Heart right ventricle (tissue), 16 donors: ENCODE data around the gene TMBIM4. TPM values are rescaled to one million over a fixed set of nuclear protein-coding genes. Genes with fewer than 3 reads are reported as not detected.

ENCODE experiments used
- ATAC-seq, 8 donors: fragments of 200-7000 bp; cut with Tn5 transposase; one replicate each; pipeline ENCODE4 v1.9.1; 2020; ENCODE audit warnings: mild to moderate bottlenecking in 8 of 8, moderate library complexity in 8 of 8, moderate number of reproducible peaks in 1 of 8
- DNase-seq, 2 donors: peaks; one replicate each; pipeline ENCODE4 v3.0.0-alpha.2; 2020
- H3K27ac ChIP-seq, 10 donors: fragments of 200-600 bp; sonication (generic) in 2 of 10; one replicate each; pipeline versions ENCODE4 v1.5.0 to v1.8.0; 2020 to 2022; ENCODE audit warnings: mild to moderate bottlenecking in 3 of 10
- H3K27me3 ChIP-seq, 7 donors: fragments of 200-600 bp; one replicate each; pipeline ENCODE4 v1.8.0; 2021 to 2022; ENCODE audit warnings: mild to moderate bottlenecking in 2 of 7
- H3K36me3 ChIP-seq, 9 donors: fragments of 200-600 bp; sonication (generic) in 1 of 9; one replicate each; pipeline versions ENCODE4 v1.5.0 to v1.8.0; 2020 to 2022; ENCODE audit warnings: mild to moderate bottlenecking in 2 of 9
- H3K4me1 ChIP-seq, 9 donors: fragments of 200-600 bp; sonication (generic) in 1 of 9; one replicate each; pipeline versions ENCODE4 v1.5.0 to v1.8.0; 2020 to 2022; ENCODE audit warnings: mild to moderate bottlenecking in 4 of 9
- H3K4me3 ChIP-seq, 10 donors: fragments of 200-600 bp; sonication (generic) in 2 of 10; one replicate each; pipeline versions ENCODE4 v1.5.0 to v1.8.0; 2020 to 2022; ENCODE audit warnings: mild to moderate bottlenecking in 7 of 10, moderate library complexity in 2 of 10
- H3K9me3 ChIP-seq, 11 donors: fragments of 200-600 bp in 10 of 11; sonication (generic) in 2 of 11; one replicate each; pipeline versions ENCODE4 v1.5.0 to v1.8.0; 2013 to 2022; ENCODE audit warnings: mild to moderate bottlenecking in 2 of 11, control low read depth in 1 of 11, moderate library complexity in 1 of 11
- WGBS, 2 donors: extraction: QIAGEN DNeasy Blood & Tissue Kit; methylation state at CpG; one replicate each; pipeline ENCODE4 v1.1.7; 2013; ENCODE audit warnings: inconsistent platforms in 1 of 2; 5-methylcytosine and 5-hydroxymethylcytosine counted together
- intact Hi-C, 10 donors: fragments of 100-400 bp; cut with DNase I; formaldehyde crosslinking; loops; one replicate each; pipeline versions ENCODE4 v1.11.1 to v1.14.2; 2022
- polyA plus RNA-seq, 2 donors: library from polyadenylated mRNA; stranded (reverse); fragments of 200-250 nt; gene quantifications; one replicate each; pipeline ENCODE4 v1.2.3, GENCODE V29; 2013
- total RNA-seq, 10 donors: library from RNA; stranded (reverse); fragmentation: NEBNext Ultra II Directional in 3 of 10; extraction: Animal tissue kit (Norgen Biotek cat#: 25700) in 3 of 10; gene quantifications; one replicate each; pipeline versions ENCODE4 v1.2.1 to v1.2.4, GENCODE V29; 2021 to 2023
- TF ChIP-seq, protein P1 (sequence below), 9 donors: fragments of 200-600 bp; sonication (generic) in 2 of 9; IDR thresholded peaks; one replicate each; pipeline versions ENCODE4 v1.5.0 to v1.8.0; 2021 to 2022; ENCODE audit warnings: antibody characterized with exemption in 9 of 9, mild to moderate bottlenecking in 5 of 9, moderate library complexity in 1 of 9
- donor health status: Arrhythmogenic right ventricular cardiomyopathy.
- donor health status: ischemic (EF 13 %, LVEDD 7.1; RV severe dilation, severe dysfunction).
- donor health status: healthy with polysubstance abuse.
- donor health status: DM: no; HTN: yes; CAD: no.
- donor health status: DM: no; HTN: no; CAD: no.
- donor health status: ischemic (EF 25% LVEDD 6.9; RV normal size, moderate dysfunction).
- donor health status: ischemic (EF 25% LVEDD 5.7; RV mildly dilated, moderate dysfunction).
- donor health status: healthy.
- donor health status: DM: yes; HTN: yes; CAD: no.
- donor health status: Ischemic cardiomyopathy.
- donor health status: ischemic (EF 35%, LVEDD 5.7; RV mildly dilated, moderate dysfunction).
- donor health status: nonischemic (EF 11% LVEDD 7.7; RV severe dilation, severe dysfunction).
- donor health status: DM: yes; HTN: yes; CAD: no.
- donor health status: PGD.
- donor health status: ischemic (EF 29% LVEDD 5.4; RV normal size, mild dysfunction).
- donor health status: nonischemic (EF 23%, LVEDD 6.1; RV moderate dilation, normal function).

Gene TMBIM4
- total and polyA plus RNA-seq, 12 donors: 54.8 to 126 (median 66.2) TPM

DNA sequence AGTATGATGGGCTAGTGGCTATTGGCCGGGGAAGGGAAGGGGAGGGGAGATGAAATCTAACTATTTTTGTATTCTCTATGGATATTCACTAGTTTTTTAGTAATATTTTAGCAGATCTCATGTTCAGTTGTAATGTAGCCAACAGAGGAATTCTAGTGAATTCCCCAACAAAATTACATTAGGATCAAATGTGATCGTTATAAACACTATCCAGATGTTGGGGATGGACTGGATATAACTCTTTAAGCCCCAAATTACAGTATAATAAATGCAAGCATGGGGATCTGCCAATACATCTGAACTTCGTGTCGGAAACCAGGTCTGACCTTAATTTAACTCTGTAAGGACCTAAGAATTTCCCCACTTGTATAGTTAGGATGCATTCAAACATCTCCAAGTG is 60.7 kb downstream of the TMBIM4 start:
- H3K27ac ChIP-seq: no peak overlapping the region
- TF ChIP-seq, protein P1, sequence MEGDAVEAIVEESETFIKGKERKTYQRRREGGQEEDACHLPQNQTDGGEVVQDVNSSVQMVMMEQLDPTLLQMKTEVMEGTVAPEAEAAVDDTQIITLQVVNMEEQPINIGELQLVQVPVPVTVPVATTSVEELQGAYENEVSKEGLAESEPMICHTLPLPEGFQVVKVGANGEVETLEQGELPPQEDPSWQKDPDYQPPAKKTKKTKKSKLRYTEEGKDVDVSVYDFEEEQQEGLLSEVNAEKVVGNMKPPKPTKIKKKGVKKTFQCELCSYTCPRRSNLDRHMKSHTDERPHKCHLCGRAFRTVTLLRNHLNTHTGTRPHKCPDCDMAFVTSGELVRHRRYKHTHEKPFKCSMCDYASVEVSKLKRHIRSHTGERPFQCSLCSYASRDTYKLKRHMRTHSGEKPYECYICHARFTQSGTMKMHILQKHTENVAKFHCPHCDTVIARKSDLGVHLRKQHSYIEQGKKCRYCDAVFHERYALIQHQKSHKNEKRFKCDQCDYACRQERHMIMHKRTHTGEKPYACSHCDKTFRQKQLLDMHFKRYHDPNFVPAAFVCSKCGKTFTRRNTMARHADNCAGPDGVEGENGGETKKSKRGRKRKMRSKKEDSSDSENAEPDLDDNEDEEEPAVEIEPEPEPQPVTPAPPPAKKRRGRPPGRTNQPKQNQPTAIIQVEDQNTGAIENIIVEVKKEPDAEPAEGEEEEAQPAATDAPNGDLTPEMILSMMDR (IDR thresholded peaks at IDR 0.05): no peak
- H3K9me3 ChIP-seq: no peaks in the 10 kb centered on the region
- H3K4me1 ChIP-seq: peaks cover 0 to 7% (median 0%) of the 10 kb centered on the region in 9 donors
- DNase-seq (no peak), ATAC-seq (no peak)
- no peaks in the 10 kb centered on the region for H3K36me3 ChIP-seq
- intact Hi-C loops: loop anchor here in 8 of 10 donors (5.0 to 10.0 kb wide), 6 partner anchors 552 to 1224 kb away; no protein-coding TSS in a partner anchor
- WGBS, 2 donors: 80 to 86% methylated on average over 4 of the region's 4 CpGs
- H3K4me3 ChIP-seq: no peak overlapping the region
- H3K27me3 ChIP-seq: no peaks in the 10 kb centered on the region

DNA sequence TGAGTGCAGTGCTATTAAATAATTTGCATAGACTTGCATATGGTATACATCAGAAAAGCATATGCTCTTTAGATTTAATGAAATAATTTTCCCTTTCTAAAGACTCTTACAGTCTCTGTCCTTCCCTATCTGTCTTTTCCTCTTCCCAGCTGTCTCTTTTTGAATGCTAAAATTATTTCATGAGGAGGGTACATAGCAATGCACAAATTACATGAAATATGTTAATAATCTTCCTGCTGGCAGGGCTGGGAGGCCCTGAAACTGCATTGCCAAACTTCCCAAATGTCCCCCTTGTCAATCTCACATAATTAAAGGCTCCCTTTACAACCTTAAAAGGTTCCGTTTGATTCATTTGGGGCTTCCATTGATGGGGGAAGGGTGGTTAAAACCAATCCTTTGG is 61.4 kb downstream of the TMBIM4 start:
- Histone ChIP-seq H3K36me3 (no peaks in the 10 kb centered on the region), H3K9me3 (no peaks in the 10 kb centered on the region), H3K4me3 (no peak overlapping the region), H3K4me1 (peaks cover 0 to 7% (median 0%) of the 10 kb centered on the region in 9 donors), H3K27ac (no peak overlapping the region), H3K27me3 (no peaks in the 10 kb centered on the region)
- WGBS, 2 donors: 87 to 88% methylated on average over 1 of the region's 1 CpG
- DNase-seq (no peak), ATAC-seq (no peak)
- TF ChIP-seq, protein P1 (IDR thresholded peaks at IDR 0.05): no peak
- intact Hi-C loops: loop anchor here in 8 of 10 donors (5.0 to 10.0 kb wide), 6 partner anchors 551 to 1224 kb away; no protein-coding TSS in a partner anchor

DNA sequence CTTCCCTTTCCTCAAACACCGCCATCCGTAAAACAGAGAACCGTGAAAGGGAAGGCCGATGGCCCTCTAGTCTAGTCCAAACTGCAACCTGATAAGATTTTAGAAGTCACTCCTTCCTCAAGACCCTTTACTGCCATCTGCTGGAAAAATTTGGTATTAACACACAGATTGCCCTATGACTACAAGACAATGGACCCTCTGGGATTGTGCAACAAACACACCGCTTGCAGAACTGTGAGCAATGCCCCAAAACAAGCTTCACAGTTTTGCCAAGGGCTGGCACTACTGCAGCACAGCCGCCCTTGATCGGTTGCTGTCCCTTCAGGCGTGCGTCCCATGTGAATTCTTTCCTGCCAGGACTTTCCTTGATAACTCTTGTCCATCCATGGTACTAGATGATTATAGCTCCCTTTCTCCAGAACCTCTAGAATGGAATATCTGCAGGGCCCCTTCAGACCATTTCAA is 62.3 kb downstream of the TMBIM4 start:
- 23 to 25% methylated on average over 9 of the region's 9 CpGs for WGBS, 2 donors
- ATAC-seq (peak; percentile 53 to 86 (median 74)), DNase-seq (peak in 1 of 2 donors; percentile 76)
- no peaks in the 10 kb centered on the region for H3K9me3 ChIP-seq
- intact Hi-C loops: loop anchor here in 8 of 10 donors (1.0 to 10.0 kb wide), 7 partner anchors 550 to 1223 kb away; no protein-coding TSS in a partner anchor
- H3K27ac ChIP-seq: no peak overlapping the region
- H3K27me3 ChIP-seq: no peaks in the 10 kb centered on the region
- no peak overlapping the region for H3K4me3 ChIP-seq
- TF ChIP-seq, protein P1 (IDR thresholded peaks at IDR 0.05): peak; percentile 69 to 89 (median 79)
- no peaks in the 10 kb centered on the region for H3K36me3 ChIP-seq
- H3K4me1 ChIP-seq: peaks cover 0 to 7% (median 0%) of the 10 kb centered on the region in 9 donors

DNA sequence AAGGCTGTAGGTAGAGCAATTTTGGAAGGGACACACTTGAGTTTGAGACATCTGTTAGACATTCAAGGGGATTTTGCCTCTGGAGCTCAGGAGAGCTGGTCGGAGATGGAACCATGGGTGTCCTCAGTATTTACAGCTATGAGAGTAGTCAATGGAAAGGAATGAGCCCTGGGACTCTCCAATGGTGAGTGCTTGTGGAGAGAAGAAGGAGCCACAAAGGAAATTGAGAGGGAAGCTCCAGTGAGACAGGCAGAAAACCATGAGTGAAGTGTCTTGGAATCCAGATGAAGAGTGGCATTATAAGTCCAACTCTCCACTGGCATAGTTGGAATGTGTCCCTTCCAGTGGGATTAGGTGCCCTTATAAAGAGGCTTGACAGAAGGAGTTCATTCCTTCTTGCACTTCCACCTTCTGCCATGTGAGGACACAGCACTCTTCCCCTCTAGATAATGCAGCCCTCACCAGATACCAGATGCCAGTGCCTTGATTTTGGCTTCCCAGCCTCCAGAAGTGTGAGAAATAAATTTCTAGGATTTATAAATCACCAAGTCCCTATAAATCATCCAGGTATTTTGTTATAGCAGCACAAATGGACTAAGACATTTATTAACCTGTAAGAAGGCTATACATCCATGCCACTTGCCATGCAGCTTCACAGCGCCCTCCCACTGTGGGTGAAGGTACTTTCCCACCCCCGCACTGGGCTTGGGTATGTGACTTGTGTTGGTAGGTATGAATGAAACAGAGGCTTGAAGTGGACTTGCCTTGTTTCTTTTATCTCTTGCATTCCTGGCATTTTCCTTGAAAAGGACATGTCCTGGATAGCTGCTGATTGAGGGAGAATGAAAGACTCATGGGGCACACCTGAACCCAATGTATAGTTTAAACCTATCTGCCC is 66.5 kb downstream of the TMBIM4 start:
- TF ChIP-seq, protein P1 (IDR thresholded peaks at IDR 0.05): no peak
- no peak for ATAC-seq
- H3K36me3 ChIP-seq: no peaks in the 10 kb centered on the region
- H3K4me3 ChIP-seq: no peak overlapping the region
- peaks cover 0 to 7% (median 0%) of the 10 kb centered on the region in 9 donors for H3K4me1 ChIP-seq
- H3K27me3 ChIP-seq: peaks cover 0 to 8% (median 0%) of the 10 kb centered on the region in 7 donors
- 91 to 93% methylated on average over 3 of the region's 3 CpGs for WGBS, 2 donors
- intact Hi-C loops: loop anchor here in 3 of 10 donors (10.0 kb wide), 3 partner anchors 788 to 1218 kb away; no protein-coding TSS in a partner anchor
- no peak for DNase-seq
- H3K27ac ChIP-seq: no peak overlapping the region
- H3K9me3 ChIP-seq: peaks cover 0 to 5% (median 0%) of the 10 kb centered on the region in 11 donors
